OCI-LY1 (cell line): ENCODE measurements around the gene FARP1.

Experiments
- H2AFZ ChIP-seq: fragments of 200-600 bp; sonication (generic), shearing (Covaris generic); 2 replicates; pipeline ENCODE4 v1.6.0; 2014; ENCODE audit warnings: antibody characterized with exemption, mild to moderate bottlenecking, low read length
- H3F3A ChIP-seq: fragments of 200-600 bp; sonication (generic), shearing (Covaris generic); 2 replicates; pipeline ENCODE4 v1.6.0; 2014; ENCODE audit warnings: mild to moderate bottlenecking, antibody characterized with exemption, low read length, moderate library complexity; ENCODE audit not compliant: insufficient read depth
- H3K27ac ChIP-seq: fragments of 200-600 bp; sonication (generic); 2 replicates; pipeline ENCODE4 v1.5.1; 2014; ENCODE audit warnings: low read length, mixed run types, mild to moderate bottlenecking, low read depth; ENCODE audit not compliant: poor library complexity, severe bottlenecking
- H3K27me3 ChIP-seq: fragments of 200-600 bp; sonication (generic); 2 replicates; pipeline ENCODE4 v1.6.0; 2014; ENCODE audit warnings: antibody characterized with exemption, mild to moderate bottlenecking, low read length, moderate library complexity; ENCODE audit not compliant: insufficient read depth
- H3K36me3 ChIP-seq: fragments of 200-600 bp; sonication (generic); 2 replicates; pipeline ENCODE4 v1.6.1; 2014; ENCODE audit warnings: mild to moderate bottlenecking, antibody characterized with exemption, low read length, moderate library complexity, mixed read lengths; ENCODE audit not compliant: insufficient read depth
- H3K4me1 ChIP-seq: fragments of 200-600 bp; sonication (generic); 2 replicates; pipeline ENCODE4 v1.5.1; 2014; ENCODE audit warnings: mild to moderate bottlenecking, low read length, moderate library complexity; ENCODE audit not compliant: insufficient read depth, severe bottlenecking
- H3K4me2 ChIP-seq: fragments of 200-600 bp; sonication (generic), shearing (Covaris generic); 2 replicates; pipeline ENCODE4 v1.6.1; 2014; ENCODE audit warnings: low read length
- H3K4me3 ChIP-seq: fragments of 200-600 bp; sonication (generic); 2 replicates; pipeline ENCODE4 v1.5.1; 2014; ENCODE audit warnings: low read length, low read depth, mild to moderate bottlenecking, mixed read lengths; ENCODE audit not compliant: poor library complexity, severe bottlenecking
- H3K79me2 ChIP-seq: fragments of 200-600 bp; shearing (Covaris generic); 2 replicates; pipeline ENCODE4 v1.6.1; 2016; ENCODE audit warnings: mixed run types, low read length, mixed read lengths; ENCODE audit not compliant: insufficient read depth
- H3K9ac ChIP-seq: fragments of 200-600 bp; sonication (generic), shearing (Covaris generic); 2 replicates; pipeline ENCODE4 v1.6.1; 2014; ENCODE audit warnings: mild to moderate bottlenecking, low read length, mixed read lengths
- H3K9me2 ChIP-seq: fragments of 200-600 bp; sonication (generic), shearing (Covaris generic); 2 replicates; pipeline ENCODE4 v1.6.1; 2014; ENCODE audit warnings: low read depth, mild to moderate bottlenecking, low read length, mixed read lengths
- H3K9me3 ChIP-seq: fragments of 200-600 bp; shearing (Covaris generic); 2 replicates; pipeline ENCODE4 v1.6.1; 2014; ENCODE audit warnings: low read length, mixed read lengths
- H4K20me1 ChIP-seq: fragments of 200-600 bp; sonication (generic), shearing (Covaris generic); 2 replicates; pipeline ENCODE4 v1.6.0; 2016; ENCODE audit warnings: mild to moderate bottlenecking, low read length; ENCODE audit not compliant: insufficient read depth
- EZH2 ChIP-seq: fragments of 200-600 bp; sonication (generic), shearing (Covaris generic); IDR thresholded peaks from 2 replicates; pipeline ENCODE4 v1.8.0; 2017; ENCODE audit warnings: borderline replicate concordance, mixed run types, mild to moderate bottlenecking, antibody characterized with exemption, low read length, moderate library complexity, mixed read lengths
- TF ChIP-seq, protein P1 (sequence below): fragments of 200-600 bp; sonication (generic), shearing (Covaris generic); IDR thresholded peaks from 2 replicates; pipeline ENCODE4 v1.5.1; 2017; ENCODE audit warnings: mild to moderate bottlenecking, antibody characterized with exemption, low read length, moderate library complexity, mixed read lengths

The FARP1 gene

DNA sequence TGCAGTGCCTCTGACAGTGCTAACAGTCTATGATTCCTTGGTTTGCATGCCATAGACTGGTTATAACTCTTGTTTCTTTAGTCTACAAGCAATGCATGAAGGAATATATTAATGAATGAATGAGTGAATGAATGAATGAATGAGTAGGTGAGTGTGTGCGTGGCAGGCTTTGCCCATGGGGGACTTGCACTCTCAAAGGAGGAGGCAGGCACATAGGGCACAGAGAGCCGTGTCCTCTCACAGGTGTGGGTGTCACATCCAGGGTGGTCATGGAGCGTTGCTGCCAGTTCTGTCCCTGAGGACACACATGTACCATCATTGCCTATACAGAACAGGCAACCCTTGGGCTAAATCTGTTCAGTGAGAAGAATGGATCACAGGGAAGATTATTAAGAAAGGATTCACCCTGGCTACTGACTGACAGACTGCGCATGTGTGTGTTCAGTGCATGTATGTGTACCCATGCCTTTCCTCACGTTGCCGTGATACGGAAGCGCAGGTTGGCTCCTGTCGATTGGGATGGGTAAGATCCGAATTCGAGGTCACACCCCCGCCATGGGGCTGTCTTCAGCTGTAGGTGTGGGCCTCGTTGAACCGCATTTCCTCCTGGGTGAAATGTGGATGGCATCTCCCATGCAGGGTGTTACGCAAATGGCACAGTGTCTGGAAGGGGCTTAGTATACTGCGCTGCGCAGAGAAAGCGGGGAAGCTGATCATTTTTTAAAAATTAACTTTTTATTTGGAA lies 272.6 kb downstream of the FARP1 start:
- no peaks in the 10 kb centered on the region for H3K9me2 ChIP-seq
- no peak overlapping the region for H3K4me3 ChIP-seq
- peaks cover 10% of the 10 kb centered on the region; the same call in 1 of the 2 replicates for H3K27me3 ChIP-seq
- no peak for TF ChIP-seq EZH2
- TF ChIP-seq, protein P1, sequence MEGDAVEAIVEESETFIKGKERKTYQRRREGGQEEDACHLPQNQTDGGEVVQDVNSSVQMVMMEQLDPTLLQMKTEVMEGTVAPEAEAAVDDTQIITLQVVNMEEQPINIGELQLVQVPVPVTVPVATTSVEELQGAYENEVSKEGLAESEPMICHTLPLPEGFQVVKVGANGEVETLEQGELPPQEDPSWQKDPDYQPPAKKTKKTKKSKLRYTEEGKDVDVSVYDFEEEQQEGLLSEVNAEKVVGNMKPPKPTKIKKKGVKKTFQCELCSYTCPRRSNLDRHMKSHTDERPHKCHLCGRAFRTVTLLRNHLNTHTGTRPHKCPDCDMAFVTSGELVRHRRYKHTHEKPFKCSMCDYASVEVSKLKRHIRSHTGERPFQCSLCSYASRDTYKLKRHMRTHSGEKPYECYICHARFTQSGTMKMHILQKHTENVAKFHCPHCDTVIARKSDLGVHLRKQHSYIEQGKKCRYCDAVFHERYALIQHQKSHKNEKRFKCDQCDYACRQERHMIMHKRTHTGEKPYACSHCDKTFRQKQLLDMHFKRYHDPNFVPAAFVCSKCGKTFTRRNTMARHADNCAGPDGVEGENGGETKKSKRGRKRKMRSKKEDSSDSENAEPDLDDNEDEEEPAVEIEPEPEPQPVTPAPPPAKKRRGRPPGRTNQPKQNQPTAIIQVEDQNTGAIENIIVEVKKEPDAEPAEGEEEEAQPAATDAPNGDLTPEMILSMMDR = no peak
- H2AFZ ChIP-seq = no peak overlapping the region
- no peaks in the 10 kb centered on the region for H3F3A ChIP-seq
- H3K27ac ChIP-seq = no peak overlapping the region
- no peaks in the 10 kb centered on the region for H3K79me2 ChIP-seq
- no peak overlapping the region for H3K9ac ChIP-seq
- no peaks in the 10 kb centered on the region for H3K36me3 ChIP-seq
- no peaks in the 10 kb centered on the region for H3K4me1 ChIP-seq
- H3K9me3 ChIP-seq = no peaks in the 10 kb centered on the region; the same call in 1 of the 2 replicates
- H4K20me1 ChIP-seq = no peaks in the 10 kb centered on the region
- no peak overlapping the region for H3K4me2 ChIP-seq

DNA sequence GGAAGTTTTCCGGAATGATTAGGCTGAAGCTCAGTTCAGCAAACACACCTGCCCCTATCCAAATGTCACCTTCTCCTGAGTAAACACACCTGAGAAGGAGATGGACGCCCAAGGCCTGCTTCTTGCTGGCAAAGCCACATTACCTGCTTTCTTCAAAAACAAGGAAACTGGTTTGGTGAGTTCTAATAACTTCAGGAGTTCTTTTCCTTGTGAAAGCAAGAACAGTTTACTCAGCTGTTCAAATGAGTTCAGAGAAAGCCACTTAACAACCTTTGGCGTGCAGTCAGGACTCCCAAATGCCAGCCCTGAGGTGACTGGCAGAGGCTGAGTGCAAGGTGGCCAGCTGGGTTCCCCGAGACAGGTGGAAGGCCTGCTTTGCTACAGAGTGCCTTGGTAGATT lies 273.5 kb downstream of the FARP1 start:
- Histone ChIP-seq H3K27me3 (peaks cover 10% of the 10 kb centered on the region; the same call in 1 of the 2 replicates), H3K79me2 (no peaks in the 10 kb centered on the region), H3K27ac (no peak overlapping the region), H3K4me3 (no peak overlapping the region), H4K20me1 (no peaks in the 10 kb centered on the region), H3K36me3 (no peaks in the 10 kb centered on the region), H3F3A (no peaks in the 10 kb centered on the region), H3K9ac (no peak overlapping the region), H2AFZ (no peak overlapping the region), H3K9me3 (no peaks in the 10 kb centered on the region; the same call in 1 of the 2 replicates), H3K9me2 (no peaks in the 10 kb centered on the region), H3K4me1 (no peaks in the 10 kb centered on the region), H3K4me2 (no peak overlapping the region)
- TF ChIP-seq, protein P1 = no peak
- no peak for TF ChIP-seq EZH2

DNA sequence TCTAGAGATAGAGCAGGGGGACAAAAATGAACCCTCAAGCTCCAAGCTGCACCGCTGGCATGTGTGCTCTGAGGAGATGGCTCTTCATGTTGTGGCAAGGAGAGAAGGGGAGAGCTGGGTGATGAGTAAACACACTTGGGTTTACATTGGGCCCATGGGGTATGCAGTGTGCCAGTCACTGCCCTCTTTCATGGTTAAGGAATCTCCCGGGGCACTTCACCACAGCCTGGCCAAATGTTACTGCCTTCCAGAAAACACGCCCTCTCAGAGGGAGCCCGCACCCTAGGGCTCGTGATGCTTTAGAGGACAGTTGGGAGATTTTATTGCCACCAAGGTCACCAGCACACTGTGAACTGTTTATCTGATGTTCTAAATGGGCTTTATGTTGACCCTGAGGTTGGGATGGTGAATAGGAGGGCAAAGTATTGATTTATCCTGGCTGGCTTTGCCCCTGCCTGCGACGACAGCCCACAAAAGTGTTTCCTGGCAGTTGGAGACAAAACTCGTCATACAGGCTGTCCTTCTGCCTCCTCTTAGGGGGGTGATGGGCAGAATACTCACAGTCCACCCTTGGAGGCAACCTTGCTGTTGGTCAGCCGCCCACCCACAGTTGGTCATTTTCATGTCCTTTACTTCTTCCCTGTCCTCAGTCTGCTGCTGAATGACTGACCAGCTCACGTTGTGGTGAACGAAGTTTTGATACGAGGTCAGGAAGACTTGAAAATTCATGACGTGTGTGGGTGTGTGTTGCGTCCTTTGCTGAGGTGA lies 277.1 kb downstream of the FARP1 start:
- no peaks in the 10 kb centered on the region for H4K20me1 ChIP-seq
- no peaks in the 10 kb centered on the region for H3K4me1 ChIP-seq
- no peaks in the 10 kb centered on the region for H3K79me2 ChIP-seq
- no peaks in the 10 kb centered on the region; the same call in 1 of the 2 replicates for H3K9me3 ChIP-seq
- no peaks in the 10 kb centered on the region for H3F3A ChIP-seq
- no peak overlapping the region for H2AFZ ChIP-seq
- H3K9me2 ChIP-seq = no peaks in the 10 kb centered on the region
- no peaks in the 10 kb centered on the region for H3K36me3 ChIP-seq
- peaks cover 21% of the 10 kb centered on the region for H3K27me3 ChIP-seq
- no peak overlapping the region for H3K4me2 ChIP-seq
- no peak for TF ChIP-seq EZH2
- TF ChIP-seq, protein P1 = no peak
- no peak overlapping the region for H3K9ac ChIP-seq
- no peak overlapping the region for H3K4me3 ChIP-seq
- H3K27ac ChIP-seq = no peak overlapping the region
